A549 treated with CORT108297 at 1 μM for 4 hours (cell line): Measurements from ENCODE around the gene KCNH8. TPM values are rescaled to one million over a fixed set of nuclear protein-coding genes. Genes with fewer than 3 reads are reported as not detected.

Experiments used
- total RNA-seq: library from RNA; stranded (reverse); fragments of 200-300 nt; extraction: Qiagen RNA extraction; gene quantifications from 5 replicates; pipeline ENCODE4 v1.2.3, GENCODE V29; 2022

The KCNH8 gene
- 0.05 TPM in 1 of 5 replicates, not detected in the others for total RNA-seq

DNA sequence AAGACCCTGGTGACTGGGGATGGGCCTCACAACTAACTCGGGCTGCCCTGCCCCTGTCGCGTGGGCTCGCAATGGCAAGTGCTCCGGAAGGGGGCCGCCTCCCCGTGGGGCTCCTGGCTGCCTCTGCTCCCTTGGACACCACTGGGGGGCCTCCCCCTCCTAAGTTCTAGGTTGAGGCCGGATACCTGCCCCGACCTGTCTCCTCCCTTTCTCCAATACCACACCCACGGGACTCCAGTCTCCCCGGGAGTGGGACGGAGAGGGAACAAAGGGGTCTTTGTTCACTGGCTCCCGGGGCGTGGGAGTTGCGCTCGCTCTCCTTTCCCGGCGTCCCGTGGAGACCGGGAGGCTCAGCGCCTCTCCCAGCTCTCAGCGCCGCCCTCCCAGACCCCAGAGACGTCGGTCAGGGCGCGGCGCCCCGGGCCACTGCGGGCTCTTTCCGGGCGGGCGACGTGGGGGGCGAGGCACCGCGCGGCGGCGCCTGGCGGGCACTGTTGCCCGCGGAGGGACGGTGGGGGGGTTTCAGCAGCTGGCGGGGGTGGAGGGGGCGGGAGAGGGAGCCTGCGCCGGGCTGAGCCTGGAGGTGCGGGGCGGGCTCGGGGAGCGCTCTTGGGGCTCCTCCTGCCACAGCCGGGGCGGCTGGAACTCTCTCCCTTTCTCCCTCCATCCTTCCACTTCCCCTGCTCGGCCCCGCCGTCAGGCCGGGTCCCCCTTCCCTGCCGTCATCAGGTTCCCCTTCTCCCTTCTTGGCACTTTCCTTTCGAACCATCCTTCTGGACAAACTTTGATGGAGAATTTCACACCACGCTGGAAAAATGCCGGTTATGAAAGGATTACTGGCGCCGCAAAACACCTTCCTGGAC lies at the start of gene KCNH8:
Gene KCNH8, plus strand, starts transcription at position 606 of the 863 bp plus-strand sequence. Its CDS starts 210 bp downstream, at position 816.

